ENCODE results near the gene BGLAP. TPM values are rescaled to one million over a fixed set of nuclear protein-coding genes. Genes with fewer than 3 reads are reported as not detected.

BGLAP gene
- total and polyA plus RNA-seq, 8 donors: 0.60 to 4.8 (median 1.2) TPM

DNA sequence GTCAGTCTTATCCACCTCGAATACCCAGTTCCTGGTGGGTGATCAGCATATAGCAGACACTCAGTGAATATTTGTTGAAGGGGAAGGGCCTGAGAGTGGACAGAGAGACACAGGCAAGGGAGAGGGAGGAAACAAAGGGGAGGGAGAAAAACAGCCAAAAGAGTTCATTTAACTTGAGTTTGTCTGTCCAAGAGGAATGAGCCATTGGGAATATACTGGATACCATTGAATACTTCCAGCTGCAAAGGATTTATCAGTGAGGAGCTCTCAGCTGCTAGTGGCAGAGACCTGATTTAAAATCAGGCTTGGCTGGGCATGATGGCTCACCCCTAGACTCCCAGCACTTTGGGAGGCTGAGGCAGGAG is 11.5 kb upstream of the BGLAP start:
- Histone ChIP-seq H3K27ac (no peak overlapping the region), H3K4me1 (no peaks in the 10 kb centered on the region), H3K36me3 (peaks cover 0 to 9% (median 5%) of the 10 kb centered on the region in 3 donors), H3K9me3 (no peaks in the 10 kb centered on the region), H3K4me3 (no peak overlapping the region), H3K27me3 (no peaks in the 10 kb centered on the region)
- TF ChIP-seq, protein P1, sequence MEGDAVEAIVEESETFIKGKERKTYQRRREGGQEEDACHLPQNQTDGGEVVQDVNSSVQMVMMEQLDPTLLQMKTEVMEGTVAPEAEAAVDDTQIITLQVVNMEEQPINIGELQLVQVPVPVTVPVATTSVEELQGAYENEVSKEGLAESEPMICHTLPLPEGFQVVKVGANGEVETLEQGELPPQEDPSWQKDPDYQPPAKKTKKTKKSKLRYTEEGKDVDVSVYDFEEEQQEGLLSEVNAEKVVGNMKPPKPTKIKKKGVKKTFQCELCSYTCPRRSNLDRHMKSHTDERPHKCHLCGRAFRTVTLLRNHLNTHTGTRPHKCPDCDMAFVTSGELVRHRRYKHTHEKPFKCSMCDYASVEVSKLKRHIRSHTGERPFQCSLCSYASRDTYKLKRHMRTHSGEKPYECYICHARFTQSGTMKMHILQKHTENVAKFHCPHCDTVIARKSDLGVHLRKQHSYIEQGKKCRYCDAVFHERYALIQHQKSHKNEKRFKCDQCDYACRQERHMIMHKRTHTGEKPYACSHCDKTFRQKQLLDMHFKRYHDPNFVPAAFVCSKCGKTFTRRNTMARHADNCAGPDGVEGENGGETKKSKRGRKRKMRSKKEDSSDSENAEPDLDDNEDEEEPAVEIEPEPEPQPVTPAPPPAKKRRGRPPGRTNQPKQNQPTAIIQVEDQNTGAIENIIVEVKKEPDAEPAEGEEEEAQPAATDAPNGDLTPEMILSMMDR (IDR thresholded peaks at IDR 0.05): no peak
- WGBS, 2 donors: 81 to 87% methylated on average over 1 of the region's 1 CpG
- ATAC-seq (no peak), FAIRE-seq (no peak), DNase-seq (no peak)
- intact Hi-C loops (cut with DNase I): loop anchor here in 1 of 3 donors (10.0 kb wide), 1 partner anchor 86 kb away; no protein-coding TSS in a partner anchor

DNA sequence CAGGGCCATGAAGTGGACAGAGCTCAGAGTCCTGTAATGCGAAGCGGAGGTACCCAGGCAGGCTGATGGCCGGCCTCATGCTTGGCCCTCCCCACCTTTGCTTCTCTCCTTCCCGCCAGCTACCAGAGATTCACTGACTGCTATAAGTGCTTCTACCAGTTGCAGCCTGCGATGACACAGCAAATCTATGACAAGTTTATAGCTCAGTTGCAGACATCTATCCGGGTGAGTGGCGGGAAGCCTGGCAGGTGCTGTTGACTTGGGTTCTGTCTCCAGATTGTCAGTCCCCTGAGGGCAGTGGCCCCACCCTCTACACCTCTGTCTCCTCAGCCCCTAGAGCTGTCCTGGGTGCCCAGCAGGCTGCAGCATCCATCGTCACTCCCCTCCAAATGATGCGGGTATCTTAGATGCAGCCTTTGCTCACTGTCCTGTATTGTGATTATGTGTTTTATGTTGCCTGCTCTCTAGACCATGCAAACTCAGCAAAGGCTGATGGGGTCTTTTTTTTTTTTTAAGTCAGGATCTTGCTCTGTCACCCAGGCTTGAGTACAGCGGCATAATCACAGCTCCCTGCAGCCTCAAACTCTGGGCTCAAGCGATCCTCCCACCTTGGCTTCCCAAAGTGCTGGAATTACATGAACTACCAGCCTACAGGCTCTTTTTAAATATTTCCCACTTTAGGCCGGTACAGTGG is 9.6 kb upstream of the BGLAP start:
- DNase-seq (no peak), ATAC-seq (no peak), FAIRE-seq (no peak)
- Histone ChIP-seq H3K27ac (no peak overlapping the region), H3K4me1 (no peaks in the 10 kb centered on the region), H3K4me3 (no peak overlapping the region), H3K36me3 (peaks cover 2 to 11% (median 6%) of the 10 kb centered on the region in 3 donors), H3K9me3 (no peaks in the 10 kb centered on the region), H3K27me3 (no peaks in the 10 kb centered on the region)
- 86% methylated on average over 12 of the region's 12 CpGs for WGBS, 2 donors
- TF ChIP-seq, protein P1 (IDR thresholded peaks at IDR 0.05): no peak
- intact Hi-C loops (cut with DNase I): loop anchor here in 1 of 3 donors (10.0 kb wide), 1 partner anchor 88 kb away; no protein-coding TSS in a partner anchor

DNA sequence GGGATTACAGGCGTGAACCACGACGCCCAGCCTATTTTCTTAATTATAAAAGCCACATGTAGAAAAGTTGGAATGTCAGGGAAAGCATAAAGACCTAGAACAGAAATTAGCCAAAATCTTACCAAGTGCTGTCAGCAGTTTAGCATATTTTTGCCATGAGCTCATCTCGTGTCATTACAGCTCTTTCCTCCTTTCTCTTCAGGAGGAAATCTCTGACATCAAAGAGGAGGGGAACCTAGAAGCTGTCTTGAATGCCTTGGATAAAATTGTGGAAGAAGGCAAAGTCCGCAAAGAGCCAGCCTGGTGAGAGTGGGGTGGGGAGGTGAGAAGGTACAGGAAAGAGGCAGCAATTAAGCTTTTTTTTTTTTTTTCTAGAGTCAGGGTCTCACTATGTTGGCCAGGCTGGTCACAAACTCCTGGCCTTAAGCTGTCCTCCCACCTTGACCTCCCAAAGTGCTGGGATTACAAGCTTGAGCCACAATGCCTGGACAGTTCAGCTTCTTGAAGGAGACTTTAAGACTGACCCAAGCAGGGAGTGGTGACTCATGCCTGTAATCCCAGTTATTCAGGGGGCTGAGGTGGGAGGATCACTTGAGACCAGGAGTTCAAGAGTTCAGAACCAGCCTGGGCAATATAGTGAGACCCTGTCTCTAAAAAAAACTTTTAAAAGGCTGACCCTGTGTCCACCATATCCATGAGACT is 8.4 kb upstream of the BGLAP start:
- ATAC-seq (no peak), DNase-seq (no peak), FAIRE-seq (no peak)
- Histone ChIP-seq H3K9me3 (no peaks in the 10 kb centered on the region), H3K4me1 (no peaks in the 10 kb centered on the region), H3K27ac (no peak overlapping the region), H3K4me3 (no peak overlapping the region), H3K36me3 (peaks cover 2 to 19% (median 16%) of the 10 kb centered on the region in 3 donors), H3K27me3 (no peaks in the 10 kb centered on the region)
- TF ChIP-seq, protein P1 (IDR thresholded peaks at IDR 0.05): no peak
- 90 to 92% methylated on average over 5 of the region's 5 CpGs for WGBS, 2 donors
- intact Hi-C loops (cut with DNase I): loop anchor here in 1 of 3 donors (10.0 kb wide), 1 partner anchor 89 kb away; no protein-coding TSS in a partner anchor

DNA sequence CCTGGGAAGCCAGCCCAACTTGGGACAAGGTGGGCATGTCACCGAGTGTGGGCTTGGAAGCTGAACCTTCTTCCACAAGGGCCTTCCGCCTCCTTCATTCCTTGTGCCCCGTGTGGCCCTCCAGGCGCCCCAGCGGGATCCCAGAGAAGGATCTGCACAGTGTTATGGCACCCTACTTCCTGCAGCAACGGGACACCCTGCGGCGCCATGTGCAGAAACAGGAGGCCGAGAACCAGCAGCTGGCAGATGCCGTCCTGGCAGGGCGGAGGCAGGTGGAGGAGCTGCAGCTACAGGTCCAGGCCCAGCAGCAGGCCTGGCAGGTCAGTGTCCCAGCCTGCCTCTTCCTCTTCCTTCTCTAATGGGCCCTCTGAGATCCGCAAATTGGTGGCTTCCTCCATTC is 5.8 kb upstream of the BGLAP start:
- intact Hi-C loops (cut with DNase I): loop anchor here in 1 of 3 donors (10.0 kb wide), 1 partner anchor 91 kb away; no protein-coding TSS in a partner anchor
- no peak overlapping the region for H3K4me3 ChIP-seq
- no peaks in the 10 kb centered on the region for H3K9me3 ChIP-seq
- WGBS, 2 donors: 91 to 96% methylated on average over 12 of the region's 12 CpGs
- ATAC-seq: no peak
- no peak overlapping the region for H3K27ac ChIP-seq
- TF ChIP-seq, protein P1 (IDR thresholded peaks at IDR 0.05): no peak
- H3K27me3 ChIP-seq: no peaks in the 10 kb centered on the region
- no peak for DNase-seq
- peaks cover 2 to 32% (median 16%) of the 10 kb centered on the region in 3 donors for H3K36me3 ChIP-seq
- no peaks in the 10 kb centered on the region for H3K4me1 ChIP-seq
- no peak for FAIRE-seq
